Cortex of kidney (tissue), 1 donor: ENCODE data around the gene CFAP92.
"Not testable (repeated sequence)": the region's sequence is repeated elsewhere in the genome, so short reads cannot be mapped to it uniquely, and the experiment has no call there.

Experiments
- DNase-seq: peaks from one replicate; lab custom pipeline; 2025; lab: John Stamatoyannopoulos, UW

Gene CFAP92

DNA sequence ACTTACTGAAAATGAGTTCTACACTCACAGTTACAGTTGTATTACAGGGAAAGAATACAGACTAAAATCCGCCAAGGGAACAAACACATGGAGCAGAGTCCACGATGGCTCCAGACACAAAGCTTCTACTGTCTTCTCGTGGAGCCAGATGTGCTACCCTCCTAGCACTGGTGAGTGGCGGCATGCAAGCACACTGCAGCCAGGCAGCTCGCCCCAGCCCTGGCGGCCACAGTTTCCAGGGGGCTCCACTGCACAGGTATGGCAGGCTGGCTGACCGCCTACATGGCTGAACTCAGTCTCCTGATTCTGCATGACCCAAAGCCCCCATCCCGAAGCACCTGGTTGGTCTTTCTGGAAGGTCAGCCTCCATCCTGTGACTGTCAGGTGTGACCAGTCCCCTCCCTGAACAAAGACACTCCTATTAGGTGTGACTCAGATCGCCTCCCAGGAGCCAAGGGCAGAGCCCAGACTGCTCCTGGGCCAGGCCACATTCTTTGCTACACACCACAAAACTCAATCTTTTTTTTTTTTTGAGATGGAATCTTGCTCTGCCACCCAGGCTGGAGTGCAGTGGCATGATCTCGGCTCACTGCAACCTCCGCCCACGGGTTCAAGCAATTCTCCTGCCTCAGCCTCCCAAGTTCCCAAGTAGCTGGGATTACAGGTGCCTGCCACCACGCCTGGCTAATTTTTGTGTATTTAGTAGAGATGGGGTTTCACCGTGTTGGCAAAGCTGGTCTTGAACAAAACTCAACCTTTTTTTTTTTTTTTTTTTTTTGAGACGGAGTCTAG, 51.5 kb downstream of the CFAP92 start:
- no peak for DNase-seq

DNA sequence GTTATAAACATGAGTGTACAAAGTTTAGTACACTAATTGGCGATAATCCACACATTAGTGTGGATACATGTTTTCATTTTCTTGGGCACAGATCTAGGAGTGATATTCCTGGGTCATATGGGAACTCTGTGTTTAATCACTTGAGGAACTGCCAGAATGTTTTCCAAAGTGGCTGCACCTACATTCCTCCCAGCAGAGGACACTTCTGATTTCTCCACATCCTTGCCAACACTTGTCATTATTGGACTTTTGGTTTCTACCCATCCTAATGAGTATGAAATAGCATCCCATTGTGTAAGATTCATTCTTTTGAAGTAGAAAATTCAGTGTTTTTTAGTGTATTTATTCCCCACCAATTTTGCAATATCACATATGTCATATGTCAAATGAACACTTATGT, 53.6 kb downstream of the CFAP92 start:
- no peak for DNase-seq

DNA sequence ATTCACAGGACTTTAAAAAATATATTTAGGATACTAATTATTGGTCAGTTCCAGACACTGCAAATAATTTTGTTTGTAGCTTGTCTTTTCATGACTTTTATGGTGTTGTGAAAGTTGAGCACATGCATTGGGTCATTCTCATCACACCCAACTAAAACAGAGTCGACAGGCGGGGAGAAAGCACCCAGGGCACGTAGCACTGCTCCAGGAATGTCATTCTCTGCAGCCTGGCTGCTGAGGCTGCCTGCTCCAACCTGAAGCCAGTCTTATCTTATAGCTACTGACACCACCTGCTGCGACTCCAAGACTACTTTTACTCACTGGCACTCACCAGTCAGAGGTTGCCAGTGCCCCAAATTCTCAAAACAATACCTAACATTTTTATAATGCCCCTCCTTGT, 57.5 kb downstream of the CFAP92 start:
- DNase-seq: no peak

DNA sequence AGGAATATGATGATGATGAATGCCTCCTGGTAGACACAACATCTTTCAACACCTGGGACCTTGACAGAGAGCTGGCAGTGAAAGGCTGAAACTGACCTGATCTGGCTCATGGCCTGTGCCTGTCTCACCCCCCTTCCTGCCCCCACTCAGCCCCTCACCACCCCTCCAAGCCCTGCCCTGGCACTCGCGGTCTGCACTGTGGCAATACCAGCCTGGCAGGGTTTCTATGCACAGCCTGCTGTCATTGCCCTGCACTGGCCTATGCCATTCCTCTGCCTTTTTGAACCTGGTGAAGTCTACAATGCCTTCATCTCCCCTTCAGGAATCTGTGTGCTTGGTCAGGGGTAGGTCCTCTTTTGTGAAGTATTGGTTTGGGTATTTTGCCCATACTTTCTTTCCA, 58.0 kb downstream of the CFAP92 start:
- no peak for DNase-seq

DNA sequence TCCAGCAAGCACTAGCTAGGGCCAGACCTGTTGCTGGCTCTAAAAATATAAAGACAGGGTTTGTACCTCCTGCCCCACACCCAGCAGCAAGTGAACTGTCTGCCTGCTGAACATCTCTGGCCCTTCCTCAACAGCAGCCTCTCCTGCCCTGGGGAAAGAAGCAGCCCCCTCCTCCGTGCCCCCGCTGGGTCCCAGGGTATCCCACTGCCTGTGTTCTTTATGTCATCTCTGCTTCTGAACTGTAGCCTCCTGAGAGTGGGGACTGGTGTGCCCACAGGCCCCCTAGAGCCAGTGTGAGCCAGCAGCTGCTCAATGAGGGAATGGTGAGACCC, 60.0 kb downstream of the CFAP92 start:
- DNase-seq: no peak

DNA sequence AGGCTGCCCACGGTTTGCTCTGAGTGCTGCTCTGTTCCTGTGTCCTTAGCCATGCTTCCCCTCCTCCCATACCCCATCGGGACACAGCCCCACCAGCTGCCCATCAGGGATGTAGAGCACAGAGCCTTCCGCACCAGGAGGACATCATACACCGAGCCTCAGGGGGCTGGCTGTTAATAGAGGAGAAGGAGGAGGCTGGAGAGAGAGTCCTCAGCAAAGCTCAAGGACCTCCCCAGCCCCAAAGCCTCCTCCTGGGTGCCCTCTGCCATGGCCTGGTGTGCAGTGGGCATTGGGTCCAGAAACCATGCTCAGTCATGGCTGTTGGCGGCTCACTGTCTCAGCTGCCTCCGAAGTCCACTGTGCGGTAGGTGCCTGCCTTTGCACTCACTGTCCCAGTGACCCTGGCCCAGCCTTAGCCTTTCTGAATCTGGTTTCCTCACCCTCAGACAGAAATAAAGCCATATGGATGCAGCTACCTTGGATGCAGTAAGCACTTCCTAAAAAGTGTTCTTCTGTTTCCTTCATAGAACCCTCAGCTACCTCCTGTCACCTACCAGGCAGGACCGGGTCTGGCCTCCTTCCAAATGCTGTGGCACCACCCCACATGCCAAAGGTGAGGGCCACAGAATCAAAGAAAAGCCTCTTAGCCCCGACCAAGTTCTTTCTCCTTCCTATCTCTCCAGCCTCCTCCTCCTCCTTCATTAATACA, 60.5 kb downstream of the CFAP92 start:
- DNase-seq: no peak

DNA sequence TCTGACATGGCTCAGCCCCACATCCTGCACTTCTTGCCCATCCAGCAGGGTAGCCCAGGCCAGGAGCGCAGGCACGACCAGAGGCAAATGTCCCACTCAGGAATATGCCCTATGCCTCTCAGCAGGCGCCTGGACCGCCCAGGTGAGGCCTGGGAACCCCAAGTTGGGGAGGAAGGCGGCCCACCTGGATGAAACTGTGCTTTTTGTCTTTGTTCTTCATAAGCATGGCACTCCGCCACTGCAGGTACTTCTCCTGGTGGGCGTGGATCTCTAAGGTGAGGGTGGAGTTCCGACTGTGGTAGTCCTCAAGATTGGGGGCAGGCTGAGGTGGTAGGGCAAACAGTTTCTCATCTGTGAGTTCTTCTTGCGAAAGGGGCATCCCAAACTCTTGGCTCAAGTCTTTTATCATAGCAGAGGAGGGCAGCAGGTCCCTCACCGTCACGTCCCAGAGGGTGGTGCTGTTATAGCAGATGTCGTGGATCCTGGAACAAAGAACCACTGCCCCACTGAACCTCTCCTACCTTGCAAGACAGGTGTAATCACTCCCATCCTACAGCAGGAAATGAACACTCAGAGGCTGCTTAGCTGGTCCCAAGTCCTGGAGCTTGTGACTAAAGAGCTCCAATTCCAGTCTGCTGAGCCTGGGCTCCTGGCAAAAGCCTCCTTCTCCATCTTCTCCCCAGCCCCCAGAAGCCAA, 61.2 kb downstream of the CFAP92 start:
- DNase-seq: no peak

DNA sequence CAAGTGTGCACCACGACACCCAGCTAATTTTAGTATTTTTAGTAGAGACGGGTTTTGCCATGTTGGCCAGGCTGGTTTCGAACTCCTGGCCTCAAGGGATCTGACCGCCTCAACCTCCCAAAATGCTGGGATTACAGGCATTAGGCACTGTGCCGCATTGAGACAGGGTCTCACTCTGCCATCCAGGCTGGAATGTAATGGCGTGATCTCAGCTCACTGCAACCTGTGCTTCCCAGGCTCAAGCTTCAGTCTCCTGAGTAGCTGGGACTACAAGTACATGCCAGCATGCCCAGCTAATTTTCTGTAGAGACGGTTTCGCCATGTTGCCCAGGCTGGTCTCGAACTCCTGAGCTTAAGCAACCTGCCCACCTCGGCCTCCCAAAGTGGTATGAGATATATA, 62.8 kb downstream of the CFAP92 start:
- no peak for DNase-seq

DNA sequence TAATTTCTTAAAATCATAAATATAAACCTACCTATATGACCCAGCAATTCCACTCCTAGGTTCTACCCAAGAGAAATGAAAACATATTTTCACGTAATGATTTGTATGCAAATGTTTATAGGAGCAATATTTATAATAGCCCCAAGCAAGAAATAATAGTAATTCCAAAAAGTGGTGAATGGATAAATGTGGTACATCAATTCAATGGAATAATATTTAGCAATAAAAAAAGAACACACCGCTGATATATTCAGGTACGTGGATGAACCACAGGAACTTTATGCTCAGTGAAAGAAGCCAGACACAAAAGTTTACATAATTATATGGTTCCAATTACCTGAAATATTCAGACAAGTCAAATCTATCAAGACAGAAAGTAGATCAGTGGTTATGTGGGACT, 64.5 kb downstream of the CFAP92 start:
- DNase-seq: no peak

DNA sequence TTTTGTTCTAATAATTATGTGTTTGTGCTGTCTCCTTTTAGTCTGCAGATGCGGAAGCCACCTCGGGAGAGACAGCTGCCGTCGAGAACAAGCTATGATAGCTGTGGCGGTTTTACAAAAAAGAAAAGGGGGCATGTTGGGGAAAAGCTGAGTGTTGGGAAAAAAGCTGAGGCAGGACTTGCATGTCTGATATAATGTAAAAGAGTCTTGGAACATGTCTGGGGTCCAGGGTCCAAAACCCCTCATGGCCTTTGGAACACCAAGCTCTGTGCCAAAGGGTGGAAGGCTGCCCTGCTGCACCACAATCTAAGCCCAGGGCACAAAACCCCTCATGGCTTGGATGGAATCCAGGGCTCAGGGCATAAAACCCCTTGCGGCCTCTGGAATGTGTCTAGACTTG, 69.9 kb downstream of the CFAP92 start:
- DNase-seq: not testable (repeated sequence)

DNA sequence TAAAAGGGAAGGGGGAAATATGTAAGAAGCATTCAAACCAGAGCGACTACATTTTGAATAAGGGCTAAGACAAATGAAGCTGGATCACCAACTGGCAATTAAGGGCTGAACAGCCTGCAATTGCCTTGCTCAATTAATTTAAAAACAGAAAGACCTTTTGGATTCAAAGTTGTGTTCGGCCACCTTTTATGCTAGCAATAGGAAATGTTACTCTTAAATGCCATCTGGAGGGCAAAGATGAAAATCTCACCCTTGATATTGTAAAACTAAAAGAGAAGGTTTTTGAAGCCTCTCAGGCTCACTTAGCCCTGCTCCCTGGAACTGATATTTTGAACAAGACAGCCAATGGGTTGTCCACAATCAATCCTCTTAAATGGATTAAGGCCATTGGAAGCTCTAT, 70.3 kb downstream of the CFAP92 start:
- DNase-seq: no peak

DNA sequence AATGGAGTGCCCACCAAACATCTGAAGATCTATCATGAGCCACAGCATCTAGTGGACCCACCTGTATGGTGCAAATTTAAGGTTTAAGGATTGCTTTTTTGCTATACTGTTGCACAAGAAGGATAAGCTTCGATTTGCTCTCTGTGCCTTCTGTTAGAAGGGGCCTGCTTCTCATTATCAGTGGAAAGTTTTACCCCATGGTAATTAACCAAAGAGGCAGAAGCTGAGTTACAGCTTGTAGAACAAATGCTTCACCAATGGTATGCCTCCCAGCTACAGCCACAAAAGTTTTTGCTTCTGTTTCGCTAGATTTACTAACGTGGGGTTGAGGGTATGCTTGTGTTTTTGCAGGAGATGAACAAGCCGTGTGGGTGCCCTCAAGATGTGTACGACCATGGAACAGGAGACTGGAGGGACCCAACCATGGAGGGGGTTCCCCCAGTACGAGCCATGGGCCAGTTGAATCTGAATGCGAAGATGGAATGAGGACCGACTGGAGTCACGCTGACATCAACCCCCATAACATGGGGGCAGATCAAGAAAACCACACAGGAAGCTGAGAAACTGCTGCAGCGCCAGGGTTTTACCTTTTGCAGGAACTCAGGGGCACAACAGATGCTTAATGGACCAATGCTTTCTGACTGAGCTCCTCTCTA, 70.9 kb downstream of the CFAP92 start:
- no peak for DNase-seq

DNA sequence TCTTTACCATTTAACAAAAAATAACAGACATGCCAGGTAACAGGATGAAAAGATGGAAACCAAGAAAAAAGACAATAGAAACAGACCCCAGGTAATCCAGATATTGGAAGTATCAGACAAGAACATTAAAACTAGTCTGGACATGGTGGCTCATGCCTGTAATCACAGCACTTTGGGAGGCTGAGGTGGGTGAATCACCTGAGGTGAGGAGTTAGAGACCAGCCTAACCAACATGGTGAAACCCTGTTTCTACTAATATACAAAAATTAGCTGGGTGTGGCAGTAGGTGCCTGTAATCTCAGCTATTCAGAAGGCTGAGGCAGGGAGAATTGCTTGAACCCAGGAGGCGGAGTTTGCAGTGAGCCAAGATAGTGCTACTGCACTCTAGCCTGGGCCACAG, 73.9 kb downstream of the CFAP92 start:
- DNase-seq: no peak

DNA sequence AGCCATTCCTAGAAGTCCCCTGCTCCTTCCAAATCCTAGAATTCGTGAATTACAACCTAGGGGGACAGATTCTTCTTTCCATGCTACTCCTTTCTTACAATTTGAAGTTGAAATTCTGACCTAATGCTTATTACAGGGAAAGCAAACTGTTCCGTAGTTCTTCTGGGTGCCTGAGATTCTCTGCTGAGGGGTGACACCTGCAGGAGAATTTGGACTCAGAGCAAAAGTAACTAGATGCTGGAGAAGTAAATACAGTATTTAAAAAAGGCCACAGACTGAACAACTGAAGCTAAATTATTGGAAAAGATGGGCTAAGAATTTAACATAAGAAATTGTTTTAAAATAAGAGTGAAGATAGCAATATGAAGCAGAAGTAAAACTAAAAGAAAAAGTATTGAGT, 76.6 kb downstream of the CFAP92 start:
- no peak for DNase-seq

DNA sequence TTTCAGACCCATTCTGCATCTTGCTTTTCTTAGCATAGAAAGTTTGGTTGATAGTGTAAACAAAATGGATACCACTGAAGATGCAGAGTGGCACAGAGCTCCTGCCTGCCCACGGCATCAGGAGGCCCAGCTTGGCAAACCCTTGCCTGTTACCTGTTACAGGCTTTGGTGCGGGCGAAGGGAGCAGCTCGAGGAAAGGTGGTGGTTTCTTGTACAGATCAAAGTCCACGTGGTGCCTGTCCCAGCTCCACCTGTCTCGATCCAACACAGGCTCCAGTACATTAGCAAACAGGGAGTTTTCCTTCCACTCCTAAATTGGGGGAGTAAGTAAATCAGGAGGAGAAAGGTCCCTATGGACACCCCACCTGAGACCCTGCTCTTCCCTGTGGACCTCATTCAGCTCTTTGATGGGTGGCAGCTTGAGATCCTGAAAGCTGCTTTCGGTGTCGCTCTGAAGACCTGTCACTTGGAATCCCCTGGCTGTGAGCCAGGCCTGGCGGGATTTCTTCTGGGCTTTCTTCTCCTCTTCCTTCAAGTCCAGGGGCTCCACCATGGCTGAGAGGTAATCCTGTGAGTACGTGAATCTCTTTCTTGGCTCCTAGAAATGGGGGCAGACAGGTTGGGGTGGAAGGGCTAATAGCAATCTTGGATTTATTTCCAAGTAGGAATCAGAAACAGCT, 78.8 kb downstream of the CFAP92 start:
- DNase-seq: no peak

DNA sequence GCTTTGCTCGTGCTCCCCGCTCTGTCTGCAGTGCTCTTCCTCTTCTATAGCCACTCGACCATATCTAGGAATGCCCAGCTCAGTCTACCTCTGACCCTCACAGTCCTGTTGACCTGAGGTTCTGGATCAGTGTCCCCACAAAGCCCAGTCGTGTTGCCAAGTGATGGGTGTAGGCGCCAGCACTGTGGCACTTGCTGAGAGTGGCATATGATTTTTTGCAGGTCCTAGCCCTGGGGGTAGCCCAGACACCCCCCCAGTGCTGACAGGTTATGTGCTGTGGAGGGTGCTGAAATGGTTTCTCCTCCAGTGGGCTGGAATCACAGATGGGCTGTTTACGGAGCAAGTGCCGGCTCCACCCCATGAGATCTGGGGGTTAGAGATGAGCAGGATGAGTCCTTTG, 82.0 kb downstream of the CFAP92 start:
- DNase-seq: no peak

DNA sequence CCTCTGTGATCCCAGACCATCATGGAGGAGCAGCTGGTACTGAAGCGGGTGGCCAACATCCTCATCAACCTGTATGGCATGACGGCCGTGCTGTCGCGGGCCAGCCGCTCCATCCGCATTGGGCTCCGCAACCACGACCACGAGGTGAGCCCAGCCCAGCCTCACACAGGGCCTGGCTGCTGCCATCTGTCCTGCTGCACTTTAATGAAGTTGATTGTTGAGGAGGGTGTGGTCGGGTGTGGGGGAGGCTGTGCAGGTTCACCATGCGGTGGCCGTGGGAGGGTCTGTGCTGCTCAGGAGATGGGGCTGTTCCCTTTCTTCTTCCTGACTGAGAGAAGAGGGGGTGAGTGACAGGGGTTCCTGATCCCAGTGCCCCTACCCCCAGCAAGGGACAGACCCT, 83.9 kb downstream of the CFAP92 start:
- DNase-seq: no peak

DNA sequence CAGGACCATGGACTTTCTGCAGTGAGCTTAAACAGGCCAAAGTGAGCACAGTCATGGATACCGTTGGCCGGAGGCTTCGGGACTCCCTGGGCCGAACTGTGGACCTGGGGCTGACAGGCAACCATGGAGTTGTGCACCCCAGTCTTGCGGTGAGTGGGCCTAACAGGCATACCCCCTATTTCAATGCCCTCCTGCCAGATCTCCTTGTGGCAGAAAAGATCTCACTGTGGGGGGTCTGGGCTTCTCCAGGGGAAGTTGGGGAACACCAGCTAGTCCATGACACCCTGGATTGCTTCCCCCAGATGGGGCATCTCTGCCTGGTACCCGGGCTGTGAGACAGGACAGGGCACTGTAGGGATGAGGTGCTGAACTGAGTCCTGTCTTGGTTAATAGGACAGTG, 84.9 kb downstream of the CFAP92 start:
- DNase-seq: no peak

DNA sequence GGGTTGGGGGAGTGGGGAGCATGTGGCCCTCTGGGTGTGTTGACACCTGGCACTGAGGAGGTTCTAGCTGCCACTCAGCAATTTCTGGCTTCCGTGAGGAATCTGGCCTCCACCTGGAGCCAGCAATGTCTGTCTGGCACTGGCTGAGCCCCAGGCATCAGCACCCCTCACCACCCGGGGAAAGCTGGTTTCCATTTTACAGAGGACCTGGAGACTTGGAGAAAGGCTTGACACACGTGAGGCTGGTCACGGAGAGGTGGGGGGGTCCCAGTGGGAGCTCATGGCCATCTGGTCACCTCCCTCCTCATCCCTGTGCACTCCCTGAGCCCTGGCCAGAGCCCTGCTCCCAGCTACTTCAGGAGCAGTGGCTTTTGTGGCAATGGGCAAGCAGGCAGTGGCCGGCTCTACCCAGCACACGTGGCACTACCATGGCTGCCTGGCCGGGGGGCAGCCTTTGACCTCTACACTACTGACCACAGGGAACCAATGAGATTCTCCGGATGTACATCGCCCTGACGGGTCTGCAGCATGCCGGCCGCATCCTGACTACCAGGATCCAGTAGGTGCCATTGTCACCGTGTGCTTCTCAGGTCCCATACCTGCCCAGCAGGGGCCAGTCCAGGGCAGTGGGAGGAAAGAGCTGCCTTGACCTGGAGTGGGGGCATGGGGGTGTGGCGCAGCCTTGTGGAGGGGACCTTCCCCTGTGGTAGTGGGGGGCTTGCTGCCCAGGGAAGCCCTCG, 86.0 kb downstream of the CFAP92 start:
- DNase-seq: no peak

DNA sequence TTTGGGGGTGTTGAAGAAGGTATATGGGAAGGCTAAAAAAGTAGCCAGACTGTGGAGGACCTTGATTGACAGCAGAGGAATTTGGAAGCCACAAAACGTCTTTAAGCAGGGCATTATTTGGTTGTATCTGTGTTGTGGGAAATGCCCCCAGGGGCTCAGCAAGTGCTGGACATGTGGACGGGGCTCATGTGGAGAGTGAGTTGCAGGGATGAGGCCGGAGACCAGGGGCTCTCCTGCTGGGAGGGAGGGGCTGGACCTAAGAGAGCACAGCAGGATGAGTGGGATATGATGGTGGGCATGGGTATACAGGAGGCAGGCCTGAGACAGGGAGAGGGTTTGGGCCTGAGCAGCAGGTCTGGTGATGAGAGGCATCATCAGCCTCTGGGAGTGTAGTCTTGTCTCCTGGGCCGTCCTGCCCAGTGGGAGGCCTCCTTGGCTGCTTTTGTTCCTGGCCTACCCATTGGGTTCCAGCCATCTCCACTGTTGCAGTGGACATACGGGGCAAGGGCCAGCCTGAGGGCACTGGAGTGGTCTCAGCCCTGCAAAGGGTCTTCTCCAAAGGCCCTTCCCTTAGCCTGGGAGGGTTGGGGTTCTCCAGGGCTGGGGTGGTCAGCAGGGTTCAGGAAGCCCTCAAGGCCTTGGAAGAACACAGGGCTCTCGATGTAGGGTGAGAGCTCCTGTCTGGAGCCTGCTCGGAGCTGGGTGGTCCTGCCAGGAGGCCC, 86.9 kb downstream of the CFAP92 start:
- no peak for DNase-seq
